ENCODE data around the gene TNS3.

The TNS3 gene

GRCh38 chr7:47385536-47386125 is 196.3 kb downstream of the TNS3 start:
- DNase-seq (ENCODE audit: low read depth in 2 of 2), result no peak

DNA sequence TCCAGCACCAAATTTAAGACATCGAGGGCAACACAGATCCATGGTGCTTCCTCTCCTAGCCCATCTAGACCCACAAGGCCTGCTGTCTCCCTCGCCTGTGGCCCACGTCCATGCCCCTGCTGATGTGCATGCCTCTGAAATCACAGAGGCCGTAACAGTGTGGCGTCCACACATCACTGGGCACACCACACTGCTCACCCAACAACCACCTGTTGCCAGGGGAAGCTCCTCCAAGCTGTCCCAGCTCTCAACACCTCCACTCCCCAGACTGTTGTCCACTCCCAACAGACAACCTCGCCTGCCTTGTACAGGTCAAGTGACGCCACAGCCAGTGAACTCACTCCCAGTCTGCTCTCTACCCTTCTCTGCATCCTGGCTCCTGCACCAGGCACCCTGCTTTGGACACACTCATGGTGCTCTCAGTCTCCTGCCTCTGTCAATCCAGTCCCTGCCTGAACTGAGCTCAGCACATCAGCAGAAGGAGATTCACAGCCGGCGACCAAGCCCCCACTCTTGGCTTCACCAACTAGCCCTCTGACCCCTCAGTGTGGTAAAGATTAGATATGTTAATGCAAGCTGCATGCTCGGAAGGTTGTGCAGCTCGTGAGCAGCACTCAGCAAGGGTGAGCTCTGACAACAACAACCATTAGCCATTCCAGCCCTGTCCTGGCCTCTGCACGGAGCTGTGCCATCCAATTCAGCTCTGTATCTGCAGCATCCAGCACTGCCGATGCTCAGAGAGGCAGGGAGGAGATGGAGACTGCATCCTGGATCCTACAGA is 197.0 kb downstream of the TNS3 start:
- DNase-seq (ENCODE audit: low read depth in 2 of 2), result no peak

DNA sequence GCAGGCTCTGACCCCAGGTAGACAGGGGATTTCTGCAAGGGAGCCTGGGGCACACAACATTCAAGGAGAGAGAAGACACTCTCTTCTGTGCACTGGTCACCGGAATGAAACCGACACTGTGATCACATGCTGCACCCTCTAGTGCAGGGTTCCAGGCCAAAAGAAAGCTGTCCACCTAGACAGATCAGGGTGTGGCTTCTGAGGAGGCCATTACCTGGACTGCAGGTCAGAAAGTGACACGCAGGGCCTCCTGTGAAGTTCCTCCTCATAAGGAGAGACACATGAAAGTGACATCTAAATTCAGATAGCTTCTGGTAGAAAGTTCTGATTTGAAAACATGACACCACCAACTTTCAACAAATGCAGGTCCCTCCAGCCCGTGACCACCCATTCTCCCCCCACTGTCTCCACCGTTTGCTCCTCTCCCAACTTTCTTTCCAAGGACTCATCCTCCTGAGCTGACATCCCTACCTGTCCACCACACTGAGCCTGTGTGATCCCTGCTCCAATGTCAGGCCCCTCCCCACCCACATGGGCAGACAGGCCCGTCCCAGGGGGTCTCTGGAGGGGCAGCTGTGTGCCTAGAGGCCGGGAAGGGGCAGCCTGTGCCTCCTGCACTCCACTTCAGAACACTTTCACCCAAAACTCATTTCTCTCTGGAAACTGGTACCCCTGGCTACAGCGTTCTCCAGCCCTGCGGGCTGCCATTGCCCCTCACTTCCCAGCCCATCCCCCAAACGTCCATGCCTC is 198.0 kb downstream of the TNS3 start:
- no peak for DNase-seq (ENCODE audit: low read depth in 2 of 2)

DNA sequence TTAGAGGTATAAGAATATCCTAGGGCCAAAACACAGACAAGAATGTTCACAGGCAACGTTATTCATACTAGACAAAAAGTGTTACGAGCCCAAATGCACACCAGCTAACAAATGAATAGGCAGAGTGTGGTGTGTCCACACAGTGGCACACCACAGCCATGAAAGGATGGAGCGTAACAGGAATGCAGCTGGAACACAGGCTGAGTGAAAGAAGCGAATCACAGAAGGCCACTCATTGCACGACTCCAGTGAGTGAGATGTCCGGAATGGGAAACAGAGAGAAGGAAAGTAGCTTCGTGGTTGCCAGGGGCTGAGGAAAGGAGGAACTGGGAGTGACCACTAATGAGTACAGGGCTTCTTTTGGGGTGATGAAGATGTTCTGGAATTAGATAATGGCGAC is 198.8 kb downstream of the TNS3 start:
- DNase-seq (ENCODE audit: low read depth in 2 of 2), result no peak

GRCh38 chr7:47382200-47382599 is 199.7 kb downstream of the TNS3 start:
- no peak for DNase-seq (ENCODE audit: low read depth in 2 of 2)

GRCh38 chr7:47381134-47381495 is 200.8 kb downstream of the TNS3 start:
- no peak for DNase-seq (ENCODE audit: low read depth in 2 of 2)

DNA sequence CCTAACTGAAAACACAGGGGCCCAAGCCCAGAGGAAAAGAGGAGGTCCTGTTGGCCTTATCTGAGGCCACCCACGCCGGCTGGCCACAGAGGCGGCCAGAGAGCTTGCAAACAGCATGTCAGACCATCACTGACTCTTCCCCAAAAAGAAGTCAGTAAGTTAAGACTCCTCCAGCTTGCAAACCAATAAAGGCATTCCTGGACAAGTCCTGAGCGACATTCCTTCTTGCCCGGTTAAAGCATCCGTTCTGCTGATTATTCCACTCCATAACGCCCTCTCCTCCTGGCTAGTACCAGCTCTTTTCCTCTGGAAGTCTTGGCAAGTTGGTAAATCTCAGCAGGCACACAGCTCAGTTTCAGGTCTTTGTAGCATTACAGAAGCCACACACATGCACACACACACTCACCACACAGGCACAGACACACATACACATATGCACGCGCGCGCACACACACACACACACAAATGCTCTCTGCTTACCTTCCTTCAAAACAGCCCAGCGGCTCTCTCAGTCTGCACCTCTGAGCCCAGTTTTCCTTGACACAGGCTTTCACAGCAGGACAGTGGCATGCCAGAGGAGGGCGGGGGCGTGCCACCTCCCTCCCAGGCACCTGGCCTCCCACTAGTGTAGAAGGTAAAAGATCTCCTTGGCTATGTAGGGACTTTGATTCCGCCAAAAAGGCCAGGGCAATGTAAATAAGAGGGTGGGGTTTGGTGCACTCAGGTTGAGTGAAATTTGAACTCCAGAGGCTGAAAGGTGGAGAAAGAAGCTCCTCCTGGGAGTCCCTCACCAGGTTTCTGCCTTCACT is 201.4 kb downstream of the TNS3 start:
- DNase-seq (ENCODE audit: low read depth in 2 of 2), result no peak

DNA sequence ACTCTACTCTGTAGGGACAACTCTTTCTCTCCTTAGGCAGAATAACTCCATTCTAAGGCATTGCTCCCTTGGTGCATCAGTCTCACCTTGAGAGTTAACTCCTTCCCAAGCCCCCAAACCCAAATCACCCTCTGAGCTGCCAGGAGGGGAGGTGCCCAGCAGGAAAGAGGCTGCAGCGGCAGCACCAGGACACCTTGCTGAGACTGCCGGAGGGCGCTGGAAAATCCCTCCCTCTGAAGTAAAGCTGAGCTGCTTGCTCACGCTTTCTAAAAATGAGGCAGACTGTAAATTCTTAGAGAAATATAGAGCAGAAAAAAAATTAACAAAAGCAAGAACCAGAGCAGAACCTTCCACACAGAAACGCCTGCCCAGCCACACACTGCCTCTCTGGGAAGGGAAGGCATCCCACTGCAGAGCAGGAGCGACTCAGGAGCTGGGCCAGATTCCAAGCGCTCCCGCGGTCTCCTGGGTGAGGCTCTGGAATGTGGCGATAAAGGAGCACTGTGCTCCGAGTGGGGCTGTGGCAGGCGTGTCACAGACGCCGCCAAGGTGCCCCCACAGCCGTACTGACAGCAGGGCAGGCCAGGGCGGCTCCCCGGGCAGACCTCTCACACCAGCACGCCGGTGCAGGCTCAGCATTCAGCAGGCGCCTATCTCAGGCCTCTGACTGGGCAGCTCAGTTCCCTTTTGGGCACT is 202.1 kb downstream of the TNS3 start:
- DNase-seq (ENCODE audit: low read depth in 2 of 2), result no peak

DNA sequence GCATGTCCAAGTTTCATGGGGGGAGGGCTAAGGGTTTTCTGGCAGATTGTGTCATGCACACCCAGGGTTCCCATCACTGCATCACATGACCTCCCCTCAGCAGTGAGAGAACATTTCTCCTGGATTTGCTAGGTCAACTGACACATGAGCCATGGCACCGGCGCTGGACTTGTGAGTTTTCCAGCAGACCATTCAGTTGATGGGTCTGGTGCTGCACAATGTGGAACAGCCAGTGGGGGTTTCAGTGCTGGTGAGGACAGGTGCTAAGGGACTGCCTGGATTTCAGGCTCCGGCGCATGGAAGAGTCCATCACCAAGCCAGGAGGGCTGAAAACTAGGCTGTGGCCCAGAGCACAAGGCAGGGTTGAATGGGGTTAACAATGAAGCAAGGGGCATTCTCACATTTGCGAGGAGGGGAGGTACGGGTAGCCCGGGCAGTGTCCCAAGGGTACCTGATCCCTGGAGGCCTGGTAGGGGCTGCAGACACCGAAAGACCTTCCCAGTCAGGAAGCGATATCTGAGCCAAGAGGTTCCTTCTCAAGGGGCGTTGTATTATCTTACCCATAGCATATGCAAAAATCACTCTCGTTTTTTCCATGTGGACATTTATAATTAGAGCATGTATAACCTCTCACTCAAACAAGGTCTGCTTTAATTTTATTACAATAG is 203.0 kb downstream of the TNS3 start:
- DNase-seq (ENCODE audit: low read depth in 2 of 2), result no peak

DNA sequence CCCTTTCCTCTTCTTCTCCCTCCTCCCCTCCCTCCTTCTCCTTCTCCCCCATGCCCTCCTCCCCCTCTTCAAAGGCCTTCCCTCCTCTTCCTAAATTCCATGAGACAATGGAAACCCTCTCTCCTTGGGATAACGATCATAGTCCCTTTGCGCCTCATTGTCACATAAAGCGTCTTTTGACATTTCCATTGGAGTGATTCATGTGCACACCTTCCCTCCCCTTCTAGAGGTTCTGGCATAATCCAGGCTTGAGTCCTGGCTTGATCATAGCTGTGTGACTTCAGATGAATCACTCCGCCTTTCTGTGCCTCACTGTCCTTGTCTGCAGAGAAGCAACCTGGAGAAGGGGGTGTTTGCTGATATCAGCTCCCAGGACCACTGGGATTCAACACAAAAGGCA is 204.2 kb downstream of the TNS3 start:
- no peak for DNase-seq (ENCODE audit: low read depth in 2 of 2)

DNA sequence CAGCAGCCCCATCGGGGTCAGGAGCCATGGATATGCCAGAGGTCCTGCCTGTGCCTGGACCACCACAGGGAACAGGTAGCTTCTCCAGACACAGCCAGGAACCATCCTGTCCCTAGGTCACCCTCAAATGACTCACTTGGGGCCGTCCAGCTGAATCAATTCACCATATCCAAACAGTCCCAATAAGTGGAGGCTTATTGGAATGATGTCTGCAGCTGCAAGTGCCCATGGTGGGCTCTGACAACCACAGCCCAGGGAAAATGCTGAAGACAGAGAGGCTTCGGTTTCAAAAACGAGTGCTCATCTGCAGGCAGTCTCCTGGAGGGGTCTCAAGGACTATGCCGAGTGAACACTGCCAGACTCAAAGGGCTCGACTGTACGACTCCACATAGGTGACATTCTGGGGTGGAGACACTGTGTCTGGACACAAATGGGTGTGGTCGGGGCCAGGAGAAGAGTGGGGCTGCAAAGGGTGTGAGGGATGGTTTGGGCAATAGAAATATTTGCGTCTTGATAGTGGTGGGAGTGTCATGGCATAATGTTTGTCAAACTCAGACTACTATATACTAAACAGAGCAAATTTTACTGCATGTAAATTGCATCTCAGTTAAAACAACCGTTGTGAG is 204.8 kb downstream of the TNS3 start:
- DNase-seq (ENCODE audit: low read depth in 2 of 2), result no peak

- DNase-seq (ENCODE audit: low read depth in 2 of 2), result no peak
Measured at GRCh38 chr7:47375121-47375938, 206.6 kb downstream of the TNS3 start.

DNA sequence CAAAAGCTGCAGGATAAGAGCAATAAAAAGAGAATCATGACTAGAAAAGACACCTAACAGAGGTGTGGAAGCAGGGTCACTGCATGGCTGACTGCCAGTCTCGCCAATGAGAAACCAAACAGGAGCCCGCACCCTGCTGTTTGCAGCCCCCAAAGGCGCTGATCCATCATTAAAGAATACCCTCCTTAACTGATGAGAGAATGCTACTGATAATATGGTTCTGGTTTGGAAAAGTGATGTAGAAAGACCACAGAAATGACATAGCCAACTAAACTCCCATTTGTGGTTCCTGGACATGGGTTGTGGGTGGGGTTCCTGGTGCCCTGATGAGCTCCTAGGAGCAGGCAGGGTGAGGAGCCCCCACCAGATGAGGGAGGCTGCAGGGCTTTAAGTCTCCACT is 207.4 kb downstream of the TNS3 start:
- DNase-seq (ENCODE audit: low read depth in 2 of 2), result no peak

- DNase-seq (ENCODE audit: low read depth in 2 of 2), result no peak
Measured at GRCh38 chr7:47373871-47374451, 207.9 kb downstream of the TNS3 start.

GRCh38 chr7:47371733-47372368 is 210.1 kb downstream of the TNS3 start:
- DNase-seq (ENCODE audit: low read depth in 2 of 2), result no peak

DNA sequence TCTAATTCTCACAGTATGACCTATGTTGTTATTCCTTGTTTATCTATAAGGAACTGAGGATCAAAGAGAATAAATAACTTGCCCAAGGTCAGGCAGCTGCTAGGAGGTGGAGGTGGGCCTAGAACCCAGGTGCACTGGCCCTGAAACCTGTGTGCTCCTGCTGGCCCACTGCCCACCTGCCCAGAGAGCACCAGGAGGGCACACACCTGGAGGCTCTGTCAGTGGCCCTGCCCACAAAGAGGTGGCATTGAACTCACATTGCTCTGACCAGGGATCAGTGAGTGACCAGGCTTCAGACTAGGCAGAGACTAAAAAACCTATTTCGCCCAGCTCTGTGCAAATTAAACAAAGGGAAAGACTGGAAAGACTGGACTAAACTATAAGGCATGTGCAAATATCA is 210.6 kb downstream of the TNS3 start:
- DNase-seq (ENCODE audit: low read depth in 2 of 2), result no peak

DNA sequence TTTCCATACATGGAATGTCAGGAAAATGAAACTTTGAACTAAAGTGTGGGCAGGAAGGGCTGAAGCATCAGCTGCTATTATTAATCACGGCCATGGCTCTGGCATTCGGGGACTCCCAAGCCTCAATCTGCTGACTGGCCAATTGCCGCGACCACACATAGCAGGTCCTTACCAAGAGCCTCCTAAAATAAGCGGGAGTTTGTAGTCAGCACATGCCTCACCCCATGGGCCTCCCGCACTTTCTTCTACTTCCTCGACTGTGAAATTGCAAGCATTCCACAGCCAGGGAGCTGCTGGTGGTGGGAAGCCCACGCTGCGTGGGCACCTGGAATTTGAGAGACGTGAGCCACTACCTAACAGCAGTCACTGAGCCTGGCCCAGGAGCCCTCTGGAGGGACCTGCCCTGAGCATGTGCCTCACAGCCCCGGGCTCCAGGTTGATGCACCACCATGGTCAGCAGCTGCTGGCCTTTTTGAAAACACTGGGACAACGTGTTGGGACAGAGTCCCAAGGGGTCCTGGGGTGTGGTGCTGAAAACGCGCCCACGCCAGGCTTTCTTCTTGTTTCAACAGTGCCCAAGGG is 211.4 kb downstream of the TNS3 start:
- no peak for DNase-seq (ENCODE audit: low read depth in 2 of 2)

DNA sequence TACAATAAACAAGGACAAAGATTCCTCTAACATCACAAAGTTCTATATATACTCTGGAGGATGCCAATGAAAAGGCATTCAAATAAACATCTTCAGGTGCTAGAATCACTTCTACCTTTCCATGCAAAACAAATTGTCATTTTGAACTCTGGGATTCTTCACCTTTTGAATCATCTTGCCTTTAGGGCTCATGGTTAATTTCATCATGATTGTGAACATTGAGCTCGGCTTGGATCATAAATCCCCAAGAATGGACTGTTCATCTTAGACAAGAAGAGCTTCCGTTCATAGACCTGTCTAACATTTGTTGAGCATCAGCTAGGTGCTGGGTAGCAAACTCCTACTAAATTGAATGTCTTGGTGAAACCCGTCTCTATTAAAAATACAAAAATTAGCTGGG is 212.2 kb downstream of the TNS3 start:
- no peak for DNase-seq (ENCODE audit: low read depth in 2 of 2)

Data from stimulated activated CD4-positive, alpha-beta T cell treated with anti-CD3 and anti-CD28 coated beads, Interleukin-1b, Interleukin-23, amount 100 ng/mL, for 1 hour (primary cell).